RWPE2 (cell line): ENCODE results near the gene CD109.

Experiments used
- ATAC-seq: fragments of 200-7000 bp; cut with Tn5 transposase; 3 replicates; pipeline ENCODE4 v1.9.1; 2021; ENCODE audit warnings: low read depth
- DNase-seq: peaks from one replicate; pipeline ENCODE4 v3.0.0-alpha.2; 2020; ENCODE audit warnings: low spot score
- H3K27ac ChIP-seq: fragments of 450-650 bp; 2 replicates; pipeline ENCODE4 v1.5.1; 2017; ENCODE audit warnings: mild to moderate bottlenecking; ENCODE audit not compliant: poor library complexity, severe bottlenecking
- H3K27me3 ChIP-seq: fragments of 250-450 bp; sonication (Bioruptor Pico); 2 replicates; pipeline ENCODE4 v1.5.1; 2021; ENCODE audit warnings: mild to moderate bottlenecking, moderate library complexity; ENCODE audit not compliant: insufficient read depth, poor library complexity, severe bottlenecking
- H3K36me3 ChIP-seq: fragments of 250-450 bp; sonication (Bioruptor Pico); 2 replicates; pipeline ENCODE4 v1.5.1; 2020; ENCODE audit warnings: low read depth, mild to moderate bottlenecking, moderate library complexity
- H3K4me1 ChIP-seq: fragments of 250-450 bp; sonication (Bioruptor Pico); 2 replicates; pipeline ENCODE4 v1.5.1; 2021; ENCODE audit warnings: mild to moderate bottlenecking, moderate library complexity; ENCODE audit not compliant: insufficient read depth, poor library complexity, severe bottlenecking
- H3K4me3 ChIP-seq: fragments of 250-450 bp; sonication (Bioruptor Pico); 2 replicates; pipeline ENCODE4 v1.5.1; 2021; ENCODE audit warnings: mild to moderate bottlenecking, moderate library complexity; ENCODE audit not compliant: severe bottlenecking
- H3K9me3 ChIP-seq: fragments of 250-450 bp; sonication (Bioruptor Pico); 2 replicates; pipeline ENCODE4 v1.5.1; 2021; ENCODE audit warnings: mild to moderate bottlenecking, moderate library complexity; ENCODE audit not compliant: severe bottlenecking
- CTCF ChIP-seq: fragments of 450-650 bp; IDR thresholded peaks from one replicate; pipeline ENCODE4 v1.5.1; 2017; ENCODE audit warnings: mild to moderate bottlenecking, moderate library complexity; ENCODE audit not compliant: poor library complexity, severe bottlenecking

The CD109 gene

GRCh38 chr6:73784726-73785505, 88.9 kb downstream of the CD109 start:
- no peaks in the 10 kb centered on the region for H3K27me3 ChIP-seq
- TF ChIP-seq CTCF: no peak
- ATAC-seq (no peak), DNase-seq (no peak)
- no peaks in the 10 kb centered on the region for H3K9me3 ChIP-seq
- no peak overlapping the region for H3K4me3 ChIP-seq
- peaks cover 91% of the 10 kb centered on the region for H3K36me3 ChIP-seq
- H3K27ac ChIP-seq: no peak overlapping the region
- H3K4me1 ChIP-seq: peaks cover 16% of the 10 kb centered on the region

GRCh38 chr6:73790574-73790973, 94.6 kb downstream of the CD109 start:
- Histone ChIP-seq H3K27ac (no peak overlapping the region), H3K27me3 (no peaks in the 10 kb centered on the region), H3K4me3 (no peak overlapping the region), H3K9me3 (no peaks in the 10 kb centered on the region), H3K36me3 (peaks cover 75% of the 10 kb centered on the region), H3K4me1 (peaks cover 16% of the 10 kb centered on the region)
- TF ChIP-seq CTCF: no peak
- DNase-seq (no peak), ATAC-seq (no peak)

- Histone ChIP-seq H3K27ac (no peak overlapping the region), H3K4me3 (no peak overlapping the region), H3K36me3 (peaks cover 67% of the 10 kb centered on the region), H3K9me3 (no peaks in the 10 kb centered on the region), H3K27me3 (no peaks in the 10 kb centered on the region), H3K4me1 (peaks cover 16% of the 10 kb centered on the region)
- DNase-seq: no peak
- no peak for ATAC-seq
- no peak for TF ChIP-seq CTCF
These were observed 95.3 kb downstream of the CD109 start for GRCh38 chr6:73791336-73791735.

- H3K4me3 ChIP-seq: no peak overlapping the region
- no peaks in the 10 kb centered on the region for H3K27me3 ChIP-seq
- no peak for TF ChIP-seq CTCF
- ATAC-seq (no peak), DNase-seq (no peak)
- H3K27ac ChIP-seq: no peak overlapping the region
- H3K4me1 ChIP-seq: peaks cover 16% of the 10 kb centered on the region
- peaks cover 53% of the 10 kb centered on the region for H3K36me3 ChIP-seq
- no peaks in the 10 kb centered on the region for H3K9me3 ChIP-seq
These were observed 96.7 kb downstream of the CD109 start for GRCh38 chr6:73792738-73793137.

- Histone ChIP-seq H3K27me3 (no peaks in the 10 kb centered on the region), H3K9me3 (no peaks in the 10 kb centered on the region), H3K36me3 (peaks cover 37% of the 10 kb centered on the region), H3K4me1 (no peaks in the 10 kb centered on the region), H3K27ac (no peak overlapping the region), H3K4me3 (no peak overlapping the region)
- DNase-seq (no peak), ATAC-seq (no peak)
- no peak for TF ChIP-seq CTCF
These were observed 100.9 kb downstream of the CD109 start for GRCh38 chr6:73796881-73797280.
